Activated T-cell treated with anti-CD3 and anti-CD28 coated beads, Interleukin-2, amount 50 U/mL, for 48 hours (primary cell): Measurements from ENCODE around the gene IFI27L2.

ENCODE experiments used
- DNase-seq, 2 experiments: peaks; one replicate each; pipeline ENCODE4 v3.0.0-alpha.2; 2020

IFI27L2 gene

DNA sequence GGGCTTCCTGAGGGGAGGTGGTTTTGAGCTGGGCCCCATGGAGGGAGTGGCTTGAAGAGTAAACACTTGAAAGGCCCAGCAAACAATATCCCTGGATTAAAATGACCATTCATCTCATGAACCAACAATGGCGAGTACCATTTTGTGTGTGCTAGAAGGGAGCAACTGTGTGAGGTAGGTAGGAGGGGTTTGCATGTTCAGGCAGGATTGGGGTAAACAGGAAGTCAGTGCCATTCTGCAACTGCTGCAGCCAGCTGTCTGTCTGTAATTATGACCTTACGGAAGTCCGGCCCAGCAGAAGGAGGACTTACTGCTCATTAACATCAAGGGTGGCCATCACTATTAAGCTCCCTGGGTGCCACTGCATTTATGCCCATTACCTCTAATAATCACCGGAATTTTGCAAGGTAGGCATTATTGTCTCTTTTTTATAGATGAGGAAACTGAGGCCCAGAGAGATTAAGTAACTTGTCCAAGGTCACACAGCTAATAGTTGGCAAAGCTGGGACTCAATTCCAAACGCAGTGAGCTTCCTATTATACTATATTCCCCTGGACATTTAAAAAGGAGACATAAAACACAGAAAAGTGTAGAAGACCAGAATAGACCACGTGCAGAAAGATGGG is 16.6 kb upstream of the IFI27L2 start:
- DNase-seq, result peak in 1 of 2 experiments; percentile 14

- peak in 1 of 2 experiments; percentile 17 for DNase-seq
These were observed 15.4 kb upstream of the IFI27L2 start for GRCh38 chr14:94144765-94145164.

GRCh38 chr14:94143711-94144110 is 14.3 kb upstream of the IFI27L2 start:
- DNase-seq, result peak in 1 of 2 experiments; percentile 8

DNA sequence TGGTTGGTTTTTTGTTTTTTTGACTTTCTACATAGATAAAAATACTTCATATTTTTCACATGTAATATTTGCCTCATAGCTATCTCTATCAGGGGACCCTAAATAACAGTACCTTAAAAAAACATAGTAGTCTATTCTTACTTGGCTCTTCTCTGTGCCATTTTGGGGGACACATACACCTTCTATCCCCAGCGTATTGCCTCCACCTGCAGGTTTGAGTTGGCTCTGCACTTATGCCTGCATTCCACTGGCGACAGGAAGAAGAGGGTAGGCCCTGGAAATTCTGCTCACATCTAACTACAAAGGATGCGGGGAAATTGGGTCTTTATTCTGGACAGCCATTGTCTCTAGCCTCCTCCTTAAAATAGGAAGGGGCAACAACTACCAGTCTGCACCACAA is 13.8 kb upstream of the IFI27L2 start:
- DNase-seq, result peak in 1 of 2 experiments; percentile 22

DNA sequence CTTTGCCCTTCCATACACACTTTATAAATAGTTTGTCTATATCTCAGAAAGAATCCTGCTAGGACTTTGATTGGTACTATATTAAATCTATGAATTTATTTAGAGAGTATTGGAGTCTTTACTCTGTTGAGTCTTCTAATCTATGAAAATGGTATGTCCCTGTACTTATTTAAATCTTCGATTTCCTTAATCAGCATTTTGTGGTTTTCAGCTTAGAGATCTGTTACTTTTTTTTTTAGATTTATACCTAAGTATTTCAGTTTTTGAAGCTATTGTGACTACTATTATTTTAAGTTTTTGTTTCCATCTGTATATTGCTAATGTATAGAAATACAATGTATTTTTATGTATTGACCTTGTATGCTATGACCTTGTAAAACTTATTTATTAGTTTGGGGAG is 13.4 kb upstream of the IFI27L2 start:
- no peak for DNase-seq

- DNase-seq, result peak in 1 of 2 experiments; percentile 4
These were observed 12.8 kb upstream of the IFI27L2 start for GRCh38 chr14:94142247-94142646.

GRCh38 chr14:94139421-94139820 is 10.0 kb upstream of the IFI27L2 start:
- DNase-seq, result peak in 1 of 2 experiments; percentile 9

DNA sequence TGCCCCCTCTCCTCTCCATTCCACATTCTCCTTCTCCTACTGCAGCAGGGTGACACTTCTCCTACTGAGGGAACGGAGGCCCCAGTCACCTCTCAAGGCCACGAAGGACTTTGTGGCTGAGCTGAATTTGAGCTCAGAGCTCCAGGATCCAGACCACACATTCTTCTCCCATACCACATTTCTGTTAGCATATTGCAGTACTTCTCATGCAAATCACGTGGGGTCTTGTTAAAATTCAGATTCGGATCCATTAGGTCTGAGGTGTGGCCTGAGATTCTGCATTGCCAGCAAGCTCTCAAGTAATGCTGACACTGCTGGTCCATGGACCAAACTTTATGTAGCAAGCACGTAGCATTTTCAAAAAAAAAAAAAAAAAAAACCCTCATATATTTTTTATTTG is 9.6 kb upstream of the IFI27L2 start:
- peak in 1 of 2 experiments; percentile 1 for DNase-seq

GRCh38 chr14:94138251-94138650 is 8.8 kb upstream of the IFI27L2 start:
- peak in 1 of 2 experiments; percentile 7 for DNase-seq

DNA sequence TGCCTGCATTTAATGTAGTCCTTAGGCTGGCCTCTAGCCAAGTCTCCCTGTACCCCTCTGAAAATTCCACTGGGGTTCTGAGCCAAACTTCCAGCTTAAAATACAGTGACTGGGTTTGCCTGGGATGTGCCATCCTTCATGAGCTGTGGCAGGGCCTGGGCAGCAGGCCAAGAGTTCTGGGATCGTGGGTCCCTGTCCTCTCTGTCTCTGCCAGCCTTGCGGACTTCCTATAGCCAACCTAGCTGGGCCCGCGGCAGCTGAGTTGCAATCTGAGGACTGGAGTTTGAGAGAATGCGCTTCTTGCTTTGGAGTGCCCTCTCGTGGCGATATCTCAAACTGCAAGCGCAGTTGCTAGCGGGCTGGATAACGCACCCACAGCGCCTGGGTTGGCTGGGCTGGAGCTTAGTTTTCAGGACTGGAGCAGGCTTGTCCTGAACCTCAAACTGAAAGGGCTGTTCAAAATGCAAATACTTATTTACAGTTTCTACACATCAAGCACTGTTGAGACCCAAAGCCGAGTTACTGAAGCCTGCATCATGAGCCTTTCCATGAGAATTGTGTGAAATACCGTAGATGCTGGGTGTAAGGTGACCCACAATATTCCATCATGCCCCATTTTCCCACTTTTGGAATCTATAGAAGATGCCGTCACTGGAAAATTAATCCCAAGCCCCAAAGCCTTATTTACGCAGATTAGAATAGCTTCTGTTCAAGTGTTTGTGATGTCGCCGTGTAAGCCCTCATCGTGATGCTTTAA is 7.3 kb upstream of the IFI27L2 start:
- DNase-seq, result peak; percentile 91 to 92

DNA sequence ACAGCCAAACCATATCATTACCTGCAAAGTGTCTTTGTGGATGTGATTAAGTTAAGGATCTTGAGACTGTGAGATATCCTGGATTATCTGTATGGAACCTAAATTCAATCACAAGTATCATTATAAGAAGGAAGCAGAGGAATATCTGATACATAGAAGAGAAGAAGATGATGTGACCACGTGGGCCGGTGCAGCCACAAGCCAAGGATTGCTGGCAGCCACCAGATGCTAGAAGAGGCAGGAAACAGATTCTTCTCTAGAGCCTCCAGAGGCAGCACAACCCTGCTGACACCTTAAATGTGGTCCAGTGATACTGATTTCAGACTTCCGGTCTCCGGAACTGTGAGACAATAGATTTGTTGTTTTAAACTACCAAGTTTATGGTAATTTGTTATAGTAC is 6.1 kb upstream of the IFI27L2 start:
- DNase-seq, result peak in 1 of 2 experiments; percentile 7

- DNase-seq, result peak; percentile 64
These were observed 3.0 kb upstream of the IFI27L2 start for GRCh38 chr14:94132285-94132887.

DNA sequence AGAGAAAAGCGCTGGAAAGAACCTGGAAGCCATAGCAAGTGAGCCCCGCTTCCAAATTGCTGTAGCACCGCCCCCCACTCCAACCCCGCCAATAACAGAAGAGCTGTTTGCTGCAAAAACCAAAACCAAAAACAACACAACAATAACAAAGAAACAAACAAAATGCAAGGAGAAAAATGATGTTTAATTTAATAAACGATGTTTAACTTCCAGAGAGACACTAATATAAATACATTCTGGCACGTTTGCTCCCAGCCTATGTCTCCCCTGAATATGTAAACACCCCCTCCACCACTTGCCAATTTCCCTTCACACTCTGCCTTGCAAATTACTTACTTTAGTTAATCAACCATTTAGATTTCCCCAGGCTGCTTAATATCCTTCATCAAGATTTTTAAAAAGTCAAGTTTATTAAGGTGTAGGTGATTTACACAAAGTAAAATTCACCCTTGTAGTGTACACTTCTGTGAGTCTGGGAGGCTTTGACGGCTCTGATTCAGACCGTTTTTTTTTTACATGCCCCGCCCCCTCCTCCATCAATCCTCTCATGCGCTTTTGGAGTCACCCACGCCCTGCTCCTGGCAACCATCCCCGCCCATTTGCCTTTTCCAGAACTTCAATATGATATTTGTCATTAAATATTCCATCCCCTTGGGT is 482 bp upstream of the IFI27L2 start:
- peak; percentile 41 to 42 for DNase-seq

DNA sequence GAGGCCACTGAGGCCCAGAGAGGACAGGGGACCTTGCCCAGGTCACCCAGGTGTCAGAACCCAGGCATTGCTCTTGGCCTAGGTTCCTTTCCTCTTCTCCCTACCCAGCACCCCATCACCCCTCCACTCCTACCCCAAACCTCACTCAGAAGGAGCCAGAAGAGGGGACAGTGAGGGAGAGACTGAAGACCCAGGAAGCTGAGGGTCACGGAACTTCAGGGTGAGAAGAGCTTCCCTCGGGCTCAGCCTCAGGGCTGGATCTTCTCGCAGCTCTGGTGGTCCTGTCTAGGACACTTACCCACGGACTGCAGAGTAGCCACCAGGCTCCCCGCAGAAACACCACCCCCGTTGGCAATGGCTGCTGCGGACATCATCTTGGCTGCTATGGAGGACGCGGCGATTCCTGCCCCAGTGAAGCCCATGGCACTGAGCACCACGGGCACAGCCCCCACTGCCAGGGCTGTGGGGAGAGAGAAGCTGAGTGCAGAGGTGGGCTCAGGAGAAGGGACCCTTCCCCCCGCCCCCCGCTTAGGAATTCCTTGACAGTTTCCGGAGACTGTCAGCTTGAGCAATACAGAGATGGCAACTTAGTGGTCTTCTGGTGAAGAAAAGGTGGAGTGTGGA is 1.1 kb downstream of the IFI27L2 start:
- peak; percentile 4 to 10 for DNase-seq

- DNase-seq, result peak; percentile 7
These were observed 2.1 kb downstream of the IFI27L2 start for GRCh38 chr14:94127330-94127729.

- DNase-seq, result no peak
These were observed 2.6 kb downstream of the IFI27L2 start for GRCh38 chr14:94126800-94127199.

DNA sequence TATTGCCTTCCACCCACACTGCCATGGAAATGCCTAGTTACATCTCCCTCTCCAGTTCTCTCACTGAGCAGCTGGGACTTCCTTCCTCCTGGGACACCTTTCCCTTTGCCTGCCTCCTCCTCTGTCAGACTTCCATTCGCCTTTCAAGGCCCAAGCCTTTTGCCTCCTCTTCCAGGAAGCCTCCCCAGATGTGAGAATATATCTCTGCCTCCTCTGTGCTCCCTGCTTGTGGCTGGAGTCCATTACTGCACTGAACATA is 3.1 kb downstream of the IFI27L2 start:
- DNase-seq, result peak in 1 of 2 experiments; percentile 11

- DNase-seq, result peak; percentile 10 to 13
These were observed 3.6 kb downstream of the IFI27L2 start for GRCh38 chr14:94125659-94126418.

DNA sequence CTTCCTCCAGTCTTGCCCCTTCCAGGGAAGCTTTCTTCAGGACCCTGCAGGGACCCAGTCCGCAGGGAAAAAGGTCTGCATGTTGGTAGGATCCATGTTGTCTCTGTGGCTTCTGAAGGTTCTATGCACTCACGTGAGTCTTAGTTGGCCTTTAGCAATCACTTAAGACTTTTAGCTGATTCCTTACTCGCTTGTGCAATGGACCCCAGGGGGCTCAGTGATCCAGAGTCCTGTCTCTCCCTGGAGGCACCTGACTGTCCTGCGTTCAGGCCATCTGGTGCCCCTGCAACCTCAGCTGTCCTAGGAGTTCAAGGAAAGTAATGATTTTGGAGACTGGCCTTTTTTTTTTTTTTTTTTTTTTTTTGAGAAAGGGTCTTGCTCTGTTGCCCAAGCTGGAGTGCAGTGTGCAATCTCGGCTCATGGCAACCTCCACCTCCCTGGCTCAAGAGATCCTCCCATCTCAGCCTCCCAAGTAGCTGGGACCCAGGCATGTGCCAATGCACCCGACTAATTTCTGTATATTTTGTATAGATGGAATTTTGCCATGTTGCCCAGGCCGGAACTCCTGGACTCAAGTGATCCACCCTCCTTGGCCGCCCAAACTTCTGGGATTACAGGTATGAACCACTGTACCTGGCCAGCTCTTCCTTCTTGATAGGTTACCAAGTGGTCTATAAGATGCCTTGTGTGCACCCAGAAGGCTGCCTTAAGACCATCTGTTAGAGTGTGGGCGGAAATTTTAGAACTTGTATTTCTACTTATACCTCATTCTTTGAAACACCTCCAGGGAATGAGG is 4.6 kb downstream of the IFI27L2 start:
- DNase-seq, result peak; percentile 4 to 9

- DNase-seq, result peak in 1 of 2 experiments; percentile 8
These were observed 5.5 kb downstream of the IFI27L2 start for GRCh38 chr14:94123868-94124267.

GRCh38 chr14:94123296-94123695 is 6.1 kb downstream of the IFI27L2 start:
- no peak for DNase-seq

GRCh38 chr14:94122438-94122837 is 7.0 kb downstream of the IFI27L2 start:
- no peak for DNase-seq
